HG03108 (cell line): ENCODE measurements around the gene SCCPDH.
"Not testable (repeated sequence)": the region's sequence is repeated elsewhere in the genome, so short reads cannot be mapped to it uniquely, and the experiment has no call there.

Experiments used
- ATAC-seq: cut with Tn5 transposase; IDR thresholded peaks from one replicate; pipeline ENCODE4 v1.9.1; 2021; ENCODE audit warnings: moderate library complexity; ENCODE audit not compliant: unreplicated experiment

Gene SCCPDH

GRCh38 chr1:246705368-246705767 lies 18.8 kb upstream of the SCCPDH start:
- ATAC-seq, result no peak

- ATAC-seq, result no peak
Measured at GRCh38 chr1:246708166-246708565, 16.0 kb upstream of the SCCPDH start.

GRCh38 chr1:246709196-246709595 lies 15.0 kb upstream of the SCCPDH start:
- ATAC-seq, result no peak

GRCh38 chr1:246709835-246710234 lies 14.4 kb upstream of the SCCPDH start:
- no peak for ATAC-seq

- ATAC-seq, result no peak
Measured at GRCh38 chr1:246711548-246712003, 12.6 kb upstream of the SCCPDH start.

- ATAC-seq, result not testable (repeated sequence)
Measured at GRCh38 chr1:246712428-246712827, 11.8 kb upstream of the SCCPDH start.

- ATAC-seq, result not testable (repeated sequence)
Measured at GRCh38 chr1:246719361-246719760, 4.8 kb upstream of the SCCPDH start.

GRCh38 chr1:246720814-246721213 lies 3.4 kb upstream of the SCCPDH start:
- not testable (repeated sequence) for ATAC-seq

- ATAC-seq, result no peak
Measured at GRCh38 chr1:246722720-246723119, 1.5 kb upstream of the SCCPDH start.

- ATAC-seq, result peak; percentile 39
Measured at GRCh38 chr1:246724731-246725095, 504 bp downstream of the SCCPDH start.

- no peak for ATAC-seq
Measured at GRCh38 chr1:246725191-246725590, 982 bp downstream of the SCCPDH start.

- ATAC-seq, result no peak
Measured at GRCh38 chr1:246726255-246726679, 2.1 kb downstream of the SCCPDH start.

GRCh38 chr1:246726881-246727280 lies 2.7 kb downstream of the SCCPDH start:
- no peak for ATAC-seq

GRCh38 chr1:246727594-246727993 lies 3.4 kb downstream of the SCCPDH start:
- ATAC-seq, result no peak

- no peak for ATAC-seq
Measured at GRCh38 chr1:246728311-246728710, 4.1 kb downstream of the SCCPDH start.

GRCh38 chr1:246729040-246729439 lies 4.8 kb downstream of the SCCPDH start:
- not testable (repeated sequence) for ATAC-seq

GRCh38 chr1:246730839-246731238 lies 6.6 kb downstream of the SCCPDH start:
- no peak for ATAC-seq

- ATAC-seq, result not testable (repeated sequence)
Measured at GRCh38 chr1:246731873-246732272, 7.7 kb downstream of the SCCPDH start.

GRCh38 chr1:246733704-246734103 lies 9.5 kb downstream of the SCCPDH start:
- ATAC-seq, result no peak

GRCh38 chr1:246734866-246735265 lies 10.7 kb downstream of the SCCPDH start:
- no peak for ATAC-seq

GRCh38 chr1:246735735-246736134 lies 11.5 kb downstream of the SCCPDH start:
- no peak for ATAC-seq

GRCh38 chr1:246742396-246742795 lies 18.2 kb downstream of the SCCPDH start:
- no peak for ATAC-seq

GRCh38 chr1:246746155-246746554 lies 21.9 kb downstream of the SCCPDH start:
- not testable (repeated sequence) for ATAC-seq

GRCh38 chr1:246748006-246748405 lies 23.8 kb downstream of the SCCPDH start:
- no peak for ATAC-seq
